Raji (cell line): ENCODE data around the gene GXYLT2.

Experiments
- POLR2A ChIP-seq: IDR thresholded peaks from 2 replicates; pipeline ENCODE4 v1.6.1; 2011; ENCODE audit warnings: low read depth, low read length, control low read depth; ENCODE audit not compliant: insufficient read depth

Gene GXYLT2

GRCh38 chr3:72949016-72949415, 61.2 kb downstream of the GXYLT2 start:
- no peak for TF ChIP-seq POLR2A

GRCh38 chr3:72950372-72950771, 62.5 kb downstream of the GXYLT2 start:
- TF ChIP-seq POLR2A: no peak

GRCh38 chr3:72950801-72951200, 63.0 kb downstream of the GXYLT2 start:
- TF ChIP-seq POLR2A: no peak

GRCh38 chr3:72951259-72951722, 63.4 kb downstream of the GXYLT2 start:
- TF ChIP-seq POLR2A: no peak

GRCh38 chr3:72953325-72953956, 65.6 kb downstream of the GXYLT2 start:
- no peak for TF ChIP-seq POLR2A

GRCh38 chr3:72957297-72957696, 69.5 kb downstream of the GXYLT2 start:
- TF ChIP-seq POLR2A: no peak

GRCh38 chr3:72959336-72959735, 71.5 kb downstream of the GXYLT2 start:
- TF ChIP-seq POLR2A: no peak

- no peak for TF ChIP-seq POLR2A
Observed at GRCh38 chr3:72960812-72961518, 73.1 kb downstream of the GXYLT2 start.

GRCh38 chr3:72961752-72962151, 73.9 kb downstream of the GXYLT2 start:
- no peak for TF ChIP-seq POLR2A

GRCh38 chr3:72962317-72962716, 74.5 kb downstream of the GXYLT2 start:
- TF ChIP-seq POLR2A: no peak

GRCh38 chr3:72964633-72965032, 76.8 kb downstream of the GXYLT2 start:
- no peak for TF ChIP-seq POLR2A

- no peak for TF ChIP-seq POLR2A
Observed at GRCh38 chr3:72968266-72968664, 80.4 kb downstream of the GXYLT2 start.

GRCh38 chr3:72969766-72970165, 81.9 kb downstream of the GXYLT2 start:
- TF ChIP-seq POLR2A: no peak

GRCh38 chr3:72970942-72971341, 83.1 kb downstream of the GXYLT2 start:
- no peak for TF ChIP-seq POLR2A

- TF ChIP-seq POLR2A: no peak
Observed at GRCh38 chr3:72972706-72973030, 84.8 kb downstream of the GXYLT2 start.

- TF ChIP-seq POLR2A: no peak
Observed at GRCh38 chr3:72973031-72973723, 85.3 kb downstream of the GXYLT2 start.
